Heart left ventricle (tissue), 16 donors: ENCODE measurements around the gene SSPN. TPM values are rescaled to one million over a fixed set of nuclear protein-coding genes. Genes with fewer than 3 reads are reported as not detected.

ENCODE experiments used
- ATAC-seq, 4 donors: fragments of 200-7000 bp; cut with Tn5 transposase; one replicate each; pipeline ENCODE4 v1.9.1; 2020 to 2022; ENCODE audit warnings: moderate library complexity in 4 of 4, mild to moderate bottlenecking in 3 of 4, moderate number of reproducible peaks in 1 of 4
- DNase-seq, 5 donors: peaks; one replicate each; pipeline ENCODE4 v3.0.0-alpha.2; 2020
- H3K27ac ChIP-seq, 12 donors: fragments of 200-600 bp; sonication (generic) in 4 of 12; one replicate each; pipeline versions ENCODE4 v1.5.0 to v1.8.0; 2016 to 2022; ENCODE audit warnings: mild to moderate bottlenecking in 2 of 12
- H3K27me3 ChIP-seq, 9 donors: fragments of 200-600 bp; sonication (generic) in 2 of 9; one replicate each; pipeline versions ENCODE4 v1.5.1 to v1.8.0; 2016 to 2022; ENCODE audit warnings: mild to moderate bottlenecking in 3 of 9
- H3K36me3 ChIP-seq, 9 donors: fragments of 200-600 bp; sonication (generic) in 2 of 9; one replicate each; pipeline versions ENCODE4 v1.5.0 to v1.8.0; 2018 to 2022; ENCODE audit warnings: mild to moderate bottlenecking in 2 of 9
- H3K4me1 ChIP-seq, 12 donors: fragments of 200-600 bp; sonication (generic) in 4 of 12; one replicate each; pipeline versions ENCODE4 v1.5.0 to v1.8.0; 2016 to 2022; ENCODE audit warnings: mild to moderate bottlenecking in 3 of 12
- H3K4me3 ChIP-seq, 12 donors: fragments of 200-600 bp; sonication (generic) in 4 of 12; one replicate each; pipeline versions ENCODE4 v1.5.0 to v1.8.0; 2017 to 2022; ENCODE audit warnings: mild to moderate bottlenecking in 9 of 12, moderate library complexity in 4 of 12
- H3K9me3 ChIP-seq, 12 donors: fragments of 200-600 bp; sonication (generic) in 4 of 12; one replicate each; pipeline versions ENCODE4 v1.5.0 to v1.8.0; 2016 to 2022; ENCODE audit warnings: mild to moderate bottlenecking in 1 of 12
- CTCF ChIP-seq, 12 donors: fragments of 200-600 bp; sonication (generic) in 4 of 12; IDR thresholded peaks; one replicate each; pipeline versions ENCODE4 v1.5.0 to v1.8.0; 2018 to 2022; ENCODE audit warnings: antibody characterized with exemption in 12 of 12, mild to moderate bottlenecking in 5 of 12
- POLR2A ChIP-seq, 2 donors: fragments of 450-650 bp; IDR thresholded peaks; one replicate each; pipeline ENCODE4 v1.6.1; 2017; ENCODE audit warnings: antibody characterized with exemption in 2 of 2, mild to moderate bottlenecking in 2 of 2, moderate library complexity in 2 of 2
- WGBS, 4 donors: extraction: QIAGEN DNeasy Blood & Tissue Kit in 2 of 4; methylation state at CpG; one replicate each; pipeline versions ENCODE4 v1.1.5 to v1.1.7; 2013 to 2018; 5-methylcytosine and 5-hydroxymethylcytosine counted together
- intact Hi-C, 10 donors: fragments of 100-400 bp; cut with DNase I; formaldehyde crosslinking; loops; one replicate each; pipeline versions ENCODE4 v1.11.1 to v1.14.2; 2022
- polyA plus RNA-seq, 2 donors: library from polyadenylated mRNA; stranded (reverse); fragments of 200-250 nt; gene quantifications; one replicate each; pipeline ENCODE4 v1.2.3, GENCODE V29; 2013
- total RNA-seq, 9 donors: library from RNA; depleted of rRNA in 2 of 9; stranded (reverse); fragments of >200 nt in 2 of 9; fragmentation: NEBNext Ultra II Directional in 3 of 9; extraction: Animal tissue kit (Norgen Biotek cat#: 25700) in 3 of 9; gene quantifications; one replicate each; pipeline versions ENCODE4 v1.1.0 to v1.2.4, GENCODE V29; 2016 to 2023
- donor health status: ischemic (EF 13 %, LVEDD 7.1; RV severe dilation, severe dysfunction).
- donor health status: healthy with polysubstance abuse.
- donor health status: DM: no; HTN: yes; CAD: no.
- donor health status: DM: no; HTN: no; CAD: no.
- donor health status: ischemic (EF 25% LVEDD 6.9; RV normal size, moderate dysfunction).
- donor health status: ischemic (EF 25% LVEDD 5.7; RV mildly dilated, moderate dysfunction).
- donor health status: healthy.
- donor health status: DM: yes; HTN: yes; CAD: no.
- donor health status: ischemic (EF 35%, LVEDD 5.7; RV mildly dilated, moderate dysfunction).
- donor health status: nonischemic (EF 11% LVEDD 7.7; RV severe dilation, severe dysfunction).
- donor health status: DM: yes; HTN: yes; CAD: no.
- donor health status: PGD.
- donor health status: ischemic (EF 29% LVEDD 5.4; RV normal size, mild dysfunction).
- donor health status: nonischemic (EF 23%, LVEDD 6.1; RV moderate dilation, normal function).

The SSPN gene
- total and polyA plus RNA-seq, 11 donors = 7.5 to 109 (median 56.1) TPM

DNA sequence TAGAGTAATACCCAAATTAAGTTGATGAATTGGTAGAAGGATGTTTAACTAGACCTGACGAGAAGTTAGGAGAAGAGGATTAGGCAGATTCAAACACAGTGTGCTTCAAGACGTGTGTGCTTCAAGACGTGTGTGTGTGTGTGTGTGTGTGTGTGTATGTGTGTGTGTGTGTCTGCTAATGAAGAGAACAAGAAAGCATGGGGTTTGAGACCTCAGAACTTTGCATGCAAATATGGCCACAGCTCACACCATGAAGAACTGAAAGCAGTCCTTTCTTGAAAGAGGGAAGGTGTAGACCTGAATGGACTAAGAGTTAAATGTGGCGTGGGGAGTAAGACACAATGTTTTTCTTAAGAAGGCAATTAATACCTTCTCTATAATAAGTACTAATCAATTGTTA is 32.5 kb upstream of the SSPN start:
- intact Hi-C loops = no loop called here
- no peak for ATAC-seq

DNA sequence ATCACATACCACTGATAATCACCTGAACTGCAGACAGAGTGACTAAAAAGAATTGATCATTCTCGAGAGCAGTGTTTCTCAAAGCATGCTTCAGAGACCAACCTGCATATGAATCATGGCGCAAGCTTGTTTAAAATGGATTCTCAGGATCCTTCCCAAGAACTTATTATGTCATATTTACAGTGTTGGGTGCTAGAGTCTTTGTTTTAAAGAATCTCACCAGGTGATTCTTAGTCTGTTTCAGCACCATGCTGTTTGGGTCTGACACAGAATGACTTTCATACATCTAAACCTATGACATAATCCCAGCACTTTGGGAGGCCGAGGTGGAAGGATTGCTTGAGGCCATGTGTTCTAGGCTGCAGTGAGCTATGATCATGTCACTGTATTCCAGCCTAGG is 31.3 kb upstream of the SSPN start:
- ATAC-seq (no peak), DNase-seq (no peak)
- intact Hi-C loops = no loop called here
- no peaks in the 10 kb centered on the region for H3K4me1 ChIP-seq
- no peaks in the 10 kb centered on the region for H3K9me3 ChIP-seq
- WGBS, 4 donors = 51 to 96% (median 73%) methylated on average over 3 of the region's 3 CpGs
- H3K4me3 ChIP-seq = no peak overlapping the region
- no peak overlapping the region for H3K27ac ChIP-seq
- H3K27me3 ChIP-seq = no peaks in the 10 kb centered on the region
- TF ChIP-seq POLR2A (IDR thresholded peaks at IDR 0.05) (no peak), CTCF (IDR thresholded peaks at IDR 0.05) (no peak)
- no peaks in the 10 kb centered on the region for H3K36me3 ChIP-seq

More for the DNA sequence above, 32.5 kb upstream of the SSPN start:
- no peaks in the 10 kb centered on the region for H3K9me3 ChIP-seq
- no peaks in the 10 kb centered on the region for H3K36me3 ChIP-seq
- DNase-seq = no peak
- H3K27me3 ChIP-seq = no peaks in the 10 kb centered on the region
- no peaks in the 10 kb centered on the region for H3K4me1 ChIP-seq
- TF ChIP-seq CTCF (IDR thresholded peaks at IDR 0.05) (no peak), POLR2A (IDR thresholded peaks at IDR 0.05) (no peak)
- H3K4me3 ChIP-seq = no peak overlapping the region
- WGBS, 4 donors = 74 to 83% (median 80%) methylated on average over 4 of the region's 4 CpGs
- no peak overlapping the region for H3K27ac ChIP-seq

DNA sequence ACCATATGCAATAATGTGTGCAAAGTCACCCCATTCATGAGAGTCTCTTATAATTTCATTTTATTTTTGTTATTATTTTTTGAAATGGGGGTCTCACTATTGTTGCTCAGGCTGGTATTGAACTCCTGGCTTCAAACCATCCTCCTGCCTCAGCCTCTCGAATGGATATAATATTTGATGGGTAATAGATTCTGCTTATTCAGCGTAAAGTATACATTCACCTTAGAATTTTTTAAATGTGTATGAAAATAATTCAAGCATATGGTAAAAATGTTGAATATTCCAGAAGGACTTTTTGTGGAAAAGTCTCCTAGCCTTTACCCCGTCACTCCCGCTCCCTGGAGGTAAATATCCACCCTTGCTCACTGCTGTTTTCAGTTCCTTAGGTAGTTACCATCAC is 23.4 kb upstream of the SSPN start:
- no peak for DNase-seq
- 94 to 97% (median 94%) methylated on average over 4 of the region's 4 CpGs for WGBS, 4 donors
- no peak for TF ChIP-seq CTCF (IDR thresholded peaks at IDR 0.05)
- TF ChIP-seq POLR2A (IDR thresholded peaks at IDR 0.05) = no peak
- Histone ChIP-seq H3K27ac (no peak overlapping the region), H3K9me3 (no peaks in the 10 kb centered on the region), H3K36me3 (no peaks in the 10 kb centered on the region), H3K27me3 (no peaks in the 10 kb centered on the region), H3K4me1 (no peaks in the 10 kb centered on the region), H3K4me3 (no peak overlapping the region)
- no peak for ATAC-seq
- intact Hi-C loops = no loop called here

- Histone ChIP-seq H3K27me3 (no peaks in the 10 kb centered on the region), H3K27ac (no peak overlapping the region), H3K4me1 (no peaks in the 10 kb centered on the region), H3K36me3 (no peaks in the 10 kb centered on the region), H3K4me3 (no peak overlapping the region), H3K9me3 (no peaks in the 10 kb centered on the region)
- no peak for ATAC-seq
- 85 to 94% (median 88%) methylated on average over 7 of the region's 7 CpGs for WGBS, 4 donors
- intact Hi-C loops = no loop called here
- TF ChIP-seq CTCF (IDR thresholded peaks at IDR 0.05) = no peak
- no peak for TF ChIP-seq POLR2A (IDR thresholded peaks at IDR 0.05)
- DNase-seq = no peak
These were observed 22.8 kb upstream of the SSPN start for GRCh38 chr12:26172539-26172938.
